KOPT-K1 (cell line): Measurements from ENCODE around the gene KRT13.
"Not testable (repeated sequence)": the region's sequence is repeated elsewhere in the genome, so short reads cannot be mapped to it uniquely, and the experiment has no call there.

Source experiments
- H3K27ac ChIP-seq: fragments of 200-600 bp; sonication (generic); 2 replicates; pipeline ENCODE4 v1.5.1; 2016; ENCODE audit warnings: antibody characterized with exemption, mild to moderate bottlenecking, low read depth, low read length; ENCODE audit not compliant: poor library complexity, severe bottlenecking
- H3K36me3 ChIP-seq: fragments of 200-600 bp; sonication (generic); 2 replicates; pipeline ENCODE4 v1.5.1; 2017; ENCODE audit warnings: antibody characterized with exemption, mild to moderate bottlenecking, low read length, moderate library complexity; ENCODE audit not compliant: insufficient read depth
- H3K9me3 ChIP-seq: fragments of 200-600 bp; sonication (generic); 2 replicates; pipeline ENCODE4 v1.5.1; 2017; ENCODE audit warnings: antibody characterized with exemption, low read length, mild to moderate bottlenecking; ENCODE audit not compliant: insufficient read depth, poor library complexity, severe bottlenecking

KRT13 gene

GRCh38 chr17:41505007-41505808 lies at the start of gene KRT13:
Gene KRT13, minus strand, starts transcription at chr17:41505612. Its CDS starts 62 bp downstream, at chr17:41505550.
- Histone ChIP-seq H3K9me3 (no peaks in the 10 kb centered on the region), H3K27ac (no peak within 1 kb of the TSS), H3K36me3 (no peaks in the 10 kb centered on the region)

- no peaks in the 10 kb centered on the region for H3K36me3 ChIP-seq
- no peaks in the 10 kb centered on the region for H3K9me3 ChIP-seq
- no peak overlapping the region for H3K27ac ChIP-seq
Observed at GRCh38 chr17:41553987-41554680, 48.7 kb upstream of the KRT13 start.

- Histone ChIP-seq H3K36me3 (no peaks in the 10 kb centered on the region), H3K27ac (no peak overlapping the region), H3K9me3 (no peaks in the 10 kb centered on the region)
Observed at GRCh38 chr17:41553176-41553575, 47.8 kb upstream of the KRT13 start.

DNA sequence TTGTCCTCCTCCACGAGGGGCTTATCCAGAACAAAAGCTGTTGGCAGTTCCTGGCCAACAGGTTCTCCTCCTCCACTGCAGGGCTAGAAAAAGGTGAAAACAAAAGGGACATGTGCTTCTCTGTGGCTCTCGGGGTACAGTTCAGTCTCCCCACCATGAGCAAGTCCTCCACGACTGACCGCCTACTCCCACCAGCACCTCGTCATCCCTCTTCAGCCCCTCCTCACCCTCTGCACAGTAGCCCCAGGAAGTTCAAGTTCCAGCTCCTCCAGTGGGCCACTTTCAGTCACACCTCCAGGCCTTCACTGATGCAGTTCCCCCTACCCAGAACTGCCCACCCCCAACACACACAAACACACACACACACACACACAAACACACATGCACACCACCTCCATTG lies 47.0 kb upstream of the KRT13 start:
- Histone ChIP-seq H3K27ac (no peak overlapping the region), H3K36me3 (no peaks in the 10 kb centered on the region), H3K9me3 (no peaks in the 10 kb centered on the region)

DNA sequence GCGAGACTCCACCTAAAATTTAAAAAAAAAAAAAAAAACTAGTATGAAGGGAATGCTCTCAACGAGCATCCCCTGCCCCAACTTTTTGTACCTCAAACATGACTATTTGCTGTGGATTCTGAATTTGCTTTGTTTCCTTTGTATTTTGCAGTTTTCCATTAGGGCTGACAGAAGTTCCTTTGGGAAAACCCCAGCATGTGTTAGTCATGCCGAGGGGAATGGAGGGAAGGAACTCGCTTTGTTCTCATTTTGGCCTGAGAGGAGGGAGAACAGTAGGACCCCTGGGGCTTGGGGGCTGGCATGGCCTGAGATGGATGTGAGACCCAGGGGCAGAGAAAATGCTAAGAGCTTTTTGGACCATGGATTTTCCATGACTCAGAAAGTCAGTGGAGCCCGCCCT lies 46.0 kb upstream of the KRT13 start:
- no peak overlapping the region for H3K27ac ChIP-seq
- no peaks in the 10 kb centered on the region for H3K36me3 ChIP-seq
- no peaks in the 10 kb centered on the region for H3K9me3 ChIP-seq

- Histone ChIP-seq H3K36me3 (no peaks in the 10 kb centered on the region), H3K9me3 (no peaks in the 10 kb centered on the region), H3K27ac (no peak overlapping the region)
Observed at GRCh38 chr17:41549596-41550039, 44.2 kb upstream of the KRT13 start.

DNA sequence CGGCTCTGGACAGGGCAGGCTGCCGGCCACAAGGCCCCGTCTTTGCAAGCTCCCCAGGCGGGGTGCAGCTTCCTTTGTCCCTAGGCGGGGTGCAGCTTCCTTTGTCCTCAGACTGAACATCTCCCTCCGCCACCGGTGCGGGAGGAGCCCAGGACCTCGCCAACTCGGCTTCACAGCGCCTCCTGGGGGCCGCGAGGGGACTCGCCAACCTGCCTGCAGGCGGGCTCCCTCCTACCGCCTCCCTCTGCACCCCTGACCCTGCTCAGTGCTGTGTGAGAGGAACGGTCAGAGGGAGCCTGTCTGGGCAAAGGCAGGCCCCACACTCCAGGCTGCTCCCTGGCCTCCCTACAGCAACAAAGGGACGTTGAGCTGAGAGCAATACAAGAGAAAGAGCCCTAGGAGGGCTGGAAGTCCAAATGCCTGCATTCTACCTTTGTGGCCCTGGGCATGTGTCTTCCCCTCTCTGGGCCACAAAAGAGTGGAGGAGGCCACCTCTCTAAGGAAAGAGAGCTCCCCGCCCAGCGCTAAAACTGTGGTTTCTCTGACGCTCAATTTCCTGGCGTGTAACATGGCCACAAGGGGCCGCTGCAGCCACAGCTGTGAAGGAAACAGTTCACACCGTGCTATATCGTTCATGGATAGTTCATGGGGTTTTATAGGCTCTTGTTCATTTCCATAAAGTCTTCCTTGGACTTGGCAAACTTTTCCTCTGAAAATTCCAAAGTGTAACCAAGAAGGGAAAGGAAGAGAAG lies 43.6 kb upstream of the KRT13 start:
- H3K9me3 ChIP-seq: no peaks in the 10 kb centered on the region
- no peak overlapping the region for H3K27ac ChIP-seq
- no peaks in the 10 kb centered on the region for H3K36me3 ChIP-seq

DNA sequence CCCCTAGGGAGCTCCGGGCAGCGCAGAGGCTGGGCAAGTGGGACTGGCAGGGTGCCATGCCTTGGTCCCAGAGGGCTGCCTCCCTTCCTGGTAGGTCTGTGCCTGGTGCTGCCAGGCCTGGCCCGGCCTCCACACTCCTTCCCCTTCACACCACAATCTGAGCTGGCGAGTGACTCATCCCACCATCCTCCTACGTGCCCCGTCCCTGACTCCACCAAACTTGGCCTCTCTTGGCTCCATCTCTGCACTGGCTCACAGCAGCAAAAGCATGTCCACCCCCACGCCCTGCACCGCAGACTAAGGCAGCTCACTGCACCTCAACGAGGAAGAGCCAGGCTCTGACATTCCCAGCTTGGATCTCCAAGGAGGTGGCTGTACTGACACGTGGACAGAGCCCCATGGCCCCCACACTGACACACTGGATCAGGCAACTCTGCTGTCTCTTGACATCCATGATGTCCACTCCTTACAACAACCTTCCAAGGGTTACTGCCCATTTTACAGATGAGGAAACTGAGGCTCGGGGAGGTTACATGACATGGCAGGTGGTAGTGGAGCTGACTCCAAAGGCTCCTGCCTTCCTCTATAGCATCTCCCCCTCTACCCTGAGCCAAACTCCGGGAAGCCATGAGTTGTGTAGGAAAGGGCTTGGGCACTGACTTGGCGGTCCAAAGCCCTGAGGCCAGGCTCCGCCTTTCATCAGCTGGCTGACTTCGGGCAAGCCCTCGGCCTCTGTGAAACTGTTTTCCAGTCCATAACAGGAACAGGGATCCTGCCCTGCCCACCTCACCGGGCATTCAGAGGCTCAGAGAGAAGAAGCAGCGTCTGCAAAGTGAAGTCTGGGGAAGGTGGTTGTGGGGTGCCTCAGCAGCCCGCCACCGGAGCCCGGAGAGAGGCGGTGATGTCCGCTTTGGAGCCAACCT lies 42.8 kb upstream of the KRT13 start:
- Histone ChIP-seq H3K36me3 (no peaks in the 10 kb centered on the region), H3K27ac (no peak overlapping the region), H3K9me3 (no peaks in the 10 kb centered on the region)

- H3K9me3 ChIP-seq: no peaks in the 10 kb centered on the region
- H3K27ac ChIP-seq: no peak overlapping the region
- no peaks in the 10 kb centered on the region for H3K36me3 ChIP-seq
Observed at GRCh38 chr17:41547378-41547841, 42.0 kb upstream of the KRT13 start.

DNA sequence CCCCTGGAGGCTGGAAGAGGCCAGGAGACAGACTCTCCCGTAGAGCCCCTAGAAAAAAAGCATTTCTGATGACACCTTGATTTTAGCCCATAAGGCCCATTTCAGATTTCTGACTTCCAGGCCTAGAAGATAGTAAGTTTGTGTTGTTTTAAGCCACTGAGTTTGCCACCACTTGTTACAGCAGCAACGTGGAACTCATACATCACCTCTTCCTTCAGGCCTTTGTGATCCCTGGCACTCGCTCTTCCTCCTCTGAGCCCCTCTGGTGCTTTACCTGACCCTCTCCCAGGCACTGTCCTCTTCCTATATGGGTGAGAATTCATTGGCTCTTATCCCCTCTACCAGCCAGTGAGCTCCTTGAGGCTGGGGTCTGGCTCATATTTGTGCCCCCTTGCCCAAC lies 41.4 kb upstream of the KRT13 start:
- no peak overlapping the region for H3K27ac ChIP-seq

GRCh38 chr17:41545829-41546410 lies 40.5 kb upstream of the KRT13 start:
- no peaks in the 10 kb centered on the region for H3K9me3 ChIP-seq
- H3K36me3 ChIP-seq: no peaks in the 10 kb centered on the region
- no peak overlapping the region for H3K27ac ChIP-seq

More for the DNA sequence above, 41.4 kb upstream of the KRT13 start:
- Histone ChIP-seq H3K9me3 (no peaks in the 10 kb centered on the region), H3K36me3 (no peaks in the 10 kb centered on the region)

- Histone ChIP-seq H3K9me3 (no peaks in the 10 kb centered on the region), H3K27ac (no peak overlapping the region), H3K36me3 (no peaks in the 10 kb centered on the region)
Observed at GRCh38 chr17:41544935-41545334, 39.5 kb upstream of the KRT13 start.

- H3K9me3 ChIP-seq: no peaks in the 10 kb centered on the region
- H3K27ac ChIP-seq: no peak overlapping the region
- H3K36me3 ChIP-seq: no peaks in the 10 kb centered on the region
Observed at GRCh38 chr17:41544491-41544892, 39.1 kb upstream of the KRT13 start.

GRCh38 chr17:41542786-41543185 lies 37.4 kb upstream of the KRT13 start:
- not testable (repeated sequence) for H3K36me3 ChIP-seq, H3K27ac ChIP-seq, H3K9me3 ChIP-seq
